Osteoblast (primary cell): Measurements from ENCODE around the gene PLXNB2. TPM values are rescaled to one million over a fixed set of nuclear protein-coding genes. Genes with fewer than 3 reads are reported as not detected.

Experiments used
- DNase-seq: peaks from one replicate; pipeline ENCODE4 v3.0.0; 2011; ENCODE audit warnings: low spot score, mixed read lengths; ENCODE audit not compliant: insufficient read length; ENCODE audit errors: missing footprints
- H2AFZ ChIP-seq: 2 replicates; pipeline ENCODE4 v1.6.0; 2011; ENCODE audit warnings: mild to moderate bottlenecking, low read length
- H3K27ac ChIP-seq: 2 replicates; pipeline ENCODE4 v1.5.1; 2011; ENCODE audit warnings: mild to moderate bottlenecking, low read depth, low read length, moderate library complexity
- H3K27me3 ChIP-seq: 2 replicates; pipeline ENCODE4 v1.6.0; 2012; ENCODE audit warnings: mild to moderate bottlenecking, control low read depth, inconsistent platforms, low read length, moderate library complexity; ENCODE audit not compliant: insufficient read depth
- H3K36me3 ChIP-seq: 2 replicates; pipeline ENCODE4 v1.5.1; 2011; ENCODE audit warnings: mild to moderate bottlenecking, low read length, control low read depth, moderate library complexity; ENCODE audit not compliant: insufficient read depth
- H3K4me1 ChIP-seq: 2 replicates; pipeline ENCODE4 v1.5.1; 2011; ENCODE audit warnings: mild to moderate bottlenecking, low read length, control low read depth, moderate library complexity; ENCODE audit not compliant: insufficient read depth
- H3K4me2 ChIP-seq: 2 replicates; pipeline ENCODE4 v1.6.0; 2011; ENCODE audit warnings: mild to moderate bottlenecking, low read length; ENCODE audit not compliant: insufficient read depth
- H3K4me3 ChIP-seq: fragments of 200-600 bp; sonication (generic); 3 replicates; pipeline ENCODE4 v1.5.1; 2012; ENCODE audit warnings: mild to moderate bottlenecking, low read length, inconsistent platforms; ENCODE audit not compliant: insufficient read depth
- H3K79me2 ChIP-seq: 2 replicates; pipeline ENCODE4 v1.6.0; 2012; ENCODE audit warnings: mild to moderate bottlenecking, low read length, control low read depth, inconsistent platforms; ENCODE audit not compliant: insufficient read depth
- H3K9me3 ChIP-seq: 2 replicates; pipeline ENCODE4 v1.5.1; 2011; ENCODE audit warnings: low read depth, low read length, control low read depth
- H4K20me1 ChIP-seq: 2 replicates; pipeline ENCODE4 v1.6.0; 2012; ENCODE audit warnings: mild to moderate bottlenecking, low read length, control low read depth; ENCODE audit not compliant: insufficient read depth
- total RNA-seq: library from RNA; depleted of rRNA; stranded (reverse); fragments of >200 nt; gene quantifications from 2 replicates; pipeline ENCODE4 v1.2.3, GENCODE V29; 2012
- TF ChIP-seq, protein P1 (sequence below): IDR thresholded peaks from 2 replicates; pipeline ENCODE4 v1.5.1; 2011; ENCODE audit warnings: mild to moderate bottlenecking, low read depth, low read length, moderate library complexity; ENCODE audit errors: extremely low read depth

Gene PLXNB2
- total RNA-seq, 1 donor: 209 TPM

DNA sequence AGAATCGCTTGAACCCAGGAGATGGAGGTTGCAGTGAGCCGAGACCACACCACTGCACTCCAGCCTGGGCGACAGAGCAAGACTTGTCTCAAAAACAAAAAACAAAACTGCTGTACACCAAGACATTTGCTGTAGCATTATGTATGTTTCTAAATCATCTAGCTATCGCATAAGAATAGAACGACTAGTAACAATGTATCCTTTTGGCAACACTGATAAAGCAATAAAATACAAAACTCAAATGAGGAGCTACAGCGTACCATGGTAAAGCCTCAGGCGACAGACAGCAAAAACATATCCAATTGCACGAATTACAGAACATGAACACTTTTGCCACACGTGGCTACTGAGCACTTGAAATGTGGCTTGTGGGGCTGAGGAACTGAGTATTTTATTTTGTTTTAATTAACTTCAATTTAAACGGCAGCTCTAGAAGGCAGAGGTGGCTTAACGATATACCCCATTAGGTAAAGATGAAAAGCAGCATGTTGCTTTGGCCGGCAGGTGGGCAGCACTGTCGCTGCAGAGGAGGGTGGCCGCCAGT lies 65.0 kb downstream of the PLXNB2 start:
- no peaks in the 10 kb centered on the region for H3K27me3 ChIP-seq
- H3K9me3 ChIP-seq: no peaks in the 10 kb centered on the region
- H3K4me3 ChIP-seq: peak overlapping the region; percentile 100
- H2AFZ ChIP-seq: no peak overlapping the region
- H3K27ac ChIP-seq: no peak overlapping the region
- H3K36me3 ChIP-seq: peaks cover 25% of the 10 kb centered on the region
- H3K4me1 ChIP-seq: peaks cover 25% of the 10 kb centered on the region
- H4K20me1 ChIP-seq: peaks cover 38% of the 10 kb centered on the region
- TF ChIP-seq, protein P1, sequence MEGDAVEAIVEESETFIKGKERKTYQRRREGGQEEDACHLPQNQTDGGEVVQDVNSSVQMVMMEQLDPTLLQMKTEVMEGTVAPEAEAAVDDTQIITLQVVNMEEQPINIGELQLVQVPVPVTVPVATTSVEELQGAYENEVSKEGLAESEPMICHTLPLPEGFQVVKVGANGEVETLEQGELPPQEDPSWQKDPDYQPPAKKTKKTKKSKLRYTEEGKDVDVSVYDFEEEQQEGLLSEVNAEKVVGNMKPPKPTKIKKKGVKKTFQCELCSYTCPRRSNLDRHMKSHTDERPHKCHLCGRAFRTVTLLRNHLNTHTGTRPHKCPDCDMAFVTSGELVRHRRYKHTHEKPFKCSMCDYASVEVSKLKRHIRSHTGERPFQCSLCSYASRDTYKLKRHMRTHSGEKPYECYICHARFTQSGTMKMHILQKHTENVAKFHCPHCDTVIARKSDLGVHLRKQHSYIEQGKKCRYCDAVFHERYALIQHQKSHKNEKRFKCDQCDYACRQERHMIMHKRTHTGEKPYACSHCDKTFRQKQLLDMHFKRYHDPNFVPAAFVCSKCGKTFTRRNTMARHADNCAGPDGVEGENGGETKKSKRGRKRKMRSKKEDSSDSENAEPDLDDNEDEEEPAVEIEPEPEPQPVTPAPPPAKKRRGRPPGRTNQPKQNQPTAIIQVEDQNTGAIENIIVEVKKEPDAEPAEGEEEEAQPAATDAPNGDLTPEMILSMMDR: no peak
- peaks cover 81% of the 10 kb centered on the region for H3K79me2 ChIP-seq
- DNase-seq: no peak
- peak overlapping the region; percentile 95 for H3K4me2 ChIP-seq

DNA sequence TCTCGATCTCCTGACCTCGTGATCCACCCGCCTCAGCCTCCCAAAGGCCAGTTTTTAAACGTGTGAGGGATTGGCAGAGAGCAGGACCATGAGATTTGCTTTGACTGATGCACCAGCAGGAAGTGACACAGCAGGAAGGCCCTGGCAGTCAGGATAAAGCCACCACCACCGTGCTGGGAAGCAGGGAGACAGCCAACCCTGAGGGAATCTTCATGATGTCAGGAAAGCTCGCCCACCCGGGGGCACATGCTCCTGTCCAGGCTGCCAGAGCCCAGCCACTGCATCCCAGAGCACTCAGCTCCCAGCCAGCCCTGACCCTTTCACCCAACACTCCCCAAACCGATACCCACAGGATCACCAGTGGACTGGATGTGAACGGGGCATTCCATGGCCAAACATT lies 68.7 kb downstream of the PLXNB2 start:
- Histone ChIP-seq H3K27me3 (no peaks in the 10 kb centered on the region), H4K20me1 (peaks cover 58% of the 10 kb centered on the region), H3K4me1 (peaks cover 18% of the 10 kb centered on the region), H3K27ac (no peak overlapping the region), H3K79me2 (peaks cover 84% of the 10 kb centered on the region), H3K4me2 (no peak overlapping the region), H2AFZ (no peak overlapping the region), H3K4me3 (no peak overlapping the region), H3K36me3 (peaks cover 12% of the 10 kb centered on the region), H3K9me3 (no peaks in the 10 kb centered on the region)
- no peak for DNase-seq
- TF ChIP-seq, protein P1: no peak

DNA sequence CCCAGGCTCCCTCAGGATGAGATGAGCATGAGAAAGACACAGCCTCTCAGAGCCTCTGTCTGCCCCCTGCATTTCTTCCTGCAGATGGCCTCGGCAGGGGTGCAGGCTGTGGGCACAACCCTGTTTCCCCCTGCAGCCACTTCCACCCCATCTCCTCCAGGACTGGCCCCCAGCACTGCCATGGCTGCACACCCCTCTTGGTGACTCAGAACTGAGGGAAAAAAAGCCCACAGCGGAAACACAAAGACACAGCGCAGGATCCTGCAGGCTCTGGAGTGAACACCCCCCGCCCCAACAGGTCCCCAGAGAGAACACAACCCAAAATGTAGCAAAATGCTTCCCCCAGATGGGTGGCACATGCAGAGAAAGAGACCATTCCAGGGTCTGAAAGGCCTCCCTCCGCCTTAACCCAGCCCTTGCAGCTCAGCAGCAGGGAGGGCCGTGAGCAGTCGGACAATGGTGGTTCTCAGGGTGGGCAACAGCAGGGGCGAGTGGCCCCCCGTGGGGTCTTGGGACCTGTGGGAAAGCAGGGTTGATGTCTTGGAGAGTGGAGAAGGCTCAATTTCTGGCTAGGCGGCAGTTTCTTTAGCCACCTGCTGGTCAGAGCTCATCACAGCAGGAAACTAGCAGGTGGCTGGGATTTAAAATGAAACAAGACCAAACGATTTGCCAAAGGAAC lies 70.6 kb downstream of the PLXNB2 start:
- Histone ChIP-seq H3K4me1 (peaks cover 7% of the 10 kb centered on the region), H3K27ac (no peak overlapping the region), H3K4me3 (no peak overlapping the region), H3K36me3 (peaks cover 19% of the 10 kb centered on the region), H2AFZ (no peak overlapping the region), H3K79me2 (peaks cover 69% of the 10 kb centered on the region), H4K20me1 (peaks cover 50% of the 10 kb centered on the region), H3K27me3 (no peaks in the 10 kb centered on the region), H3K9me3 (no peaks in the 10 kb centered on the region), H3K4me2 (no peak overlapping the region)
- DNase-seq: peak; percentile 97
- TF ChIP-seq, protein P1: peak; percentile 53

DNA sequence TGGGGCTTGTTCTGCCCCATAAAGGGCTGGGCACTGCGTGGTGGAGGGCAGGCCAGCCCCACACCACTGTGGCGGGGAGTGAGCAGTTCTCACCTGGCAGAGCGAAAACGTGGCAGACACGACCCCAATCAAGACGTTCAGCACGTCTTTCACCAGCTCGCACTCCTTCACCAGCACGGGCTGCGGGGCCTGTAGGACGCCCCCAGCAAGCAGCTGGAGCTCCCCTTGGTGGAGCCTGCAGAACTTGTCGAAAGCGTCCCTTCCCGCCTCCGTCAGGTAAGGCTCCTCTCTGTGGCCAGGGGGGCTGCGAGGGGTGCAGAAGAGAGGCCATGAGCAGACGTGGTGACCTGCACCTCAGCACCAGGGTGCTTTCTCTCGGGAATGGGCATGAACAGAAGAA lies 74.2 kb downstream of the PLXNB2 start:
- TF ChIP-seq, protein P1: no peak
- H3K27me3 ChIP-seq: no peaks in the 10 kb centered on the region
- no peak overlapping the region for H3K4me3 ChIP-seq
- no peak overlapping the region for H3K27ac ChIP-seq
- H3K4me2 ChIP-seq: no peak overlapping the region
- no peak overlapping the region for H2AFZ ChIP-seq
- H3K79me2 ChIP-seq: peaks cover 44% of the 10 kb centered on the region
- no peak for DNase-seq
- peaks cover 15% of the 10 kb centered on the region for H3K36me3 ChIP-seq
- H3K4me1 ChIP-seq: no peaks in the 10 kb centered on the region
- H3K9me3 ChIP-seq: no peaks in the 10 kb centered on the region
- peaks cover 29% of the 10 kb centered on the region for H4K20me1 ChIP-seq
